Upper lobe of left lung (tissue), 6 donors: ENCODE data around the gene TBX19. TPM values are rescaled to one million over a fixed set of nuclear protein-coding genes. Genes with fewer than 3 reads are reported as not detected.

Experiments used
- ATAC-seq, 2 donors: fragments of 200-7000 bp; cut with Tn5 transposase; one replicate each; pipeline ENCODE4 v1.9.1; 2022; ENCODE audit warnings: mild to moderate bottlenecking in 2 of 2, moderate library complexity in 2 of 2; ENCODE audit not compliant: low FRiP score in 2 of 2
- DNase-seq, 2 donors: peaks; one replicate each; pipeline ENCODE4 v3.0.0-alpha.2; 2019 to 2020
- H3K27ac ChIP-seq, 4 donors: fragments of 200-600 bp; sonication (generic); one replicate each; pipeline ENCODE4 v1.5.1; 2016 to 2019
- H3K27me3 ChIP-seq, 4 donors: fragments of 200-600 bp; sonication (generic); one replicate each; pipeline ENCODE4 v1.5.1; 2017 to 2019
- H3K36me3 ChIP-seq, 4 donors: fragments of 200-600 bp; sonication (generic); one replicate each; pipeline ENCODE4 v1.5.1; 2016 to 2019
- H3K4me1 ChIP-seq, 4 donors: fragments of 200-600 bp; sonication (generic); one replicate each; pipeline ENCODE4 v1.5.1; 2018 to 2019
- H3K4me3 ChIP-seq, 4 donors: fragments of 200-600 bp; sonication (generic); one replicate each; pipeline ENCODE4 v1.5.1; 2017 to 2019; ENCODE audit warnings: mild to moderate bottlenecking in 2 of 4, moderate library complexity in 1 of 4
- H3K9me3 ChIP-seq, 4 donors: fragments of 200-600 bp; sonication (generic); one replicate each; pipeline ENCODE4 v1.5.1; 2018 to 2019
- EP300 ChIP-seq, 4 donors: sonication (generic); formaldehyde crosslinking; IDR thresholded peaks; one replicate each; pipeline ENCODE4 v1.5.1; 2017; ENCODE audit warnings: antibody characterized with exemption in 4 of 4, control low read depth in 2 of 4
- POLR2A ChIP-seq, 4 donors: fragments of 450-650 bp; IDR thresholded peaks; one replicate each; pipeline ENCODE4 v1.5.1; 2016 to 2017; ENCODE audit warnings: antibody characterized with exemption in 4 of 4, mild to moderate bottlenecking in 2 of 4
- POLR2AphosphoS5 ChIP-seq, 2 donors: sonication (generic); formaldehyde crosslinking; IDR thresholded peaks; one replicate each; pipeline ENCODE4 v1.5.1; 2017; ENCODE audit warnings: antibody characterized with exemption in 2 of 2
- WGBS, 2 donors: methylation state at CpG; one replicate each; pipeline ENCODE4 v1.1.5; 2017 to 2018; 5-methylcytosine and 5-hydroxymethylcytosine counted together
- total RNA-seq, 6 donors: library from RNA; depleted of rRNA in 4 of 6; stranded (reverse); fragments of >200 nt in 4 of 6; gene quantifications; one replicate each; pipeline versions ENCODE4 v1.1.0 to v1.2.1, GENCODE V29; 2016 to 2021
- TF ChIP-seq, protein P1 (sequence below), 6 experiments: fragments of 450-650 bp in 4 of 6; fragments of 200-600 bp in 2 of 6; sonication (generic) in 2 of 6; IDR thresholded peaks; one replicate each; pipeline ENCODE4 v1.5.1; 2016 to 2019; ENCODE audit warnings: antibody characterized with exemption in 6 of 6
- donor health status: DM: no; HTN: no; CAD: no; lungs with moderate emphysema.
- donor health status: DM: no; HTN: yes; CAD: no; lungs with severe emphysema.

Gene TBX19
- total RNA-seq, 6 donors from 2014 or later = 0.91 to 6.3 (median 2.4) TPM

DNA sequence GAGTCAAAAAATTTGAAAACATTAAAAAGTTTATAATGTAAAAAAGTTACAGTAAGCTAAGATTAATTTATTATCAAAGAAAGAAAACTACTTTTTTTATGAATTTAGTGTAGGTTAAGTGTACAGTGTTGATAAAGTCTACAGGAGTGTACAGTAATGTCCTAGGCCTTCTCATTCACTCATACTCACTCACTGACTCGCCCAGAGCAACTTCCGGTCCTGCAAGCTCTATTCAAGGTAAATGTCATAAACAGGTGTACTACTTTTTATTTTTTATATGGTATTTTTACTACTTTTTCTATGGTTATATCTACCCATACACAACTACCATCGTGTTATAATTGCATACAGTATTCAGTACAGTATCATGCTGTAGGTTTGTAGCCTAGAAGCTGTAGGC lies 49.6 kb downstream of the TBX19 start:
- Histone ChIP-seq H3K27me3 (no peaks in the 10 kb centered on the region), H3K4me3 (no peak overlapping the region), H3K9me3 (no peaks in the 10 kb centered on the region), H3K4me1 (no peaks in the 10 kb centered on the region), H3K36me3 (no peaks in the 10 kb centered on the region), H3K27ac (no peak overlapping the region)
- TF ChIP-seq POLR2AphosphoS5 (IDR thresholded peaks at IDR 0.05) (no peak), POLR2A (IDR thresholded peaks at IDR 0.05) (no peak), EP300 (IDR thresholded peaks at IDR 0.05) (no peak)
- TF ChIP-seq, protein P1, sequence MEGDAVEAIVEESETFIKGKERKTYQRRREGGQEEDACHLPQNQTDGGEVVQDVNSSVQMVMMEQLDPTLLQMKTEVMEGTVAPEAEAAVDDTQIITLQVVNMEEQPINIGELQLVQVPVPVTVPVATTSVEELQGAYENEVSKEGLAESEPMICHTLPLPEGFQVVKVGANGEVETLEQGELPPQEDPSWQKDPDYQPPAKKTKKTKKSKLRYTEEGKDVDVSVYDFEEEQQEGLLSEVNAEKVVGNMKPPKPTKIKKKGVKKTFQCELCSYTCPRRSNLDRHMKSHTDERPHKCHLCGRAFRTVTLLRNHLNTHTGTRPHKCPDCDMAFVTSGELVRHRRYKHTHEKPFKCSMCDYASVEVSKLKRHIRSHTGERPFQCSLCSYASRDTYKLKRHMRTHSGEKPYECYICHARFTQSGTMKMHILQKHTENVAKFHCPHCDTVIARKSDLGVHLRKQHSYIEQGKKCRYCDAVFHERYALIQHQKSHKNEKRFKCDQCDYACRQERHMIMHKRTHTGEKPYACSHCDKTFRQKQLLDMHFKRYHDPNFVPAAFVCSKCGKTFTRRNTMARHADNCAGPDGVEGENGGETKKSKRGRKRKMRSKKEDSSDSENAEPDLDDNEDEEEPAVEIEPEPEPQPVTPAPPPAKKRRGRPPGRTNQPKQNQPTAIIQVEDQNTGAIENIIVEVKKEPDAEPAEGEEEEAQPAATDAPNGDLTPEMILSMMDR (IDR thresholded peaks at IDR 0.05) = no peak
- WGBS, 2 donors = 84 to 90% methylated on average over 3 of the region's 3 CpGs
- DNase-seq = no peak
- no peak for ATAC-seq

DNA sequence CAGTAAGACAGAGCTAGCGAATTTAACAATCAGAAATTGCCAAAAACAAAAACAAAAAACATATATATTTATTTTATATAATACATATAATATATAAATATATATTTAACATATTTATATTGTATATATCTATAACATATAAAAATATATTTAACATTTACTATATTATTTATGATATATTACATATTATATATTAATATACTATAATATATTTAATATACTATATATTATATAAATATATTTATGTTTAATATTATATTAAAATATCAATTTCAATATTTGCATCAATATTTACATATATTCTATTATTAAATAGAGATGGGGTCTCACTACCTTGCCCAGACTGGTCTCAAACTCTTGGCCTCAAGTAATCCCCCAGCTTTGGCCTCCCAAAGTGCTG lies 50.9 kb downstream of the TBX19 start:
- no peaks in the 10 kb centered on the region for H3K36me3 ChIP-seq
- H3K4me3 ChIP-seq = no peak overlapping the region
- TF ChIP-seq EP300 (IDR thresholded peaks at IDR 0.05) (no peak), POLR2AphosphoS5 (IDR thresholded peaks at IDR 0.05) (no peak), POLR2A (IDR thresholded peaks at IDR 0.05) (no peak)
- TF ChIP-seq, protein P1 (IDR thresholded peaks at IDR 0.05) = no peak
- ATAC-seq = no peak
- no peaks in the 10 kb centered on the region for H3K27me3 ChIP-seq
- 93 to 98% methylated on average over 1 of the region's 1 CpG for WGBS, 2 donors
- H3K27ac ChIP-seq = no peak overlapping the region
- H3K9me3 ChIP-seq = no peaks in the 10 kb centered on the region
- DNase-seq = no peak
- no peaks in the 10 kb centered on the region for H3K4me1 ChIP-seq

DNA sequence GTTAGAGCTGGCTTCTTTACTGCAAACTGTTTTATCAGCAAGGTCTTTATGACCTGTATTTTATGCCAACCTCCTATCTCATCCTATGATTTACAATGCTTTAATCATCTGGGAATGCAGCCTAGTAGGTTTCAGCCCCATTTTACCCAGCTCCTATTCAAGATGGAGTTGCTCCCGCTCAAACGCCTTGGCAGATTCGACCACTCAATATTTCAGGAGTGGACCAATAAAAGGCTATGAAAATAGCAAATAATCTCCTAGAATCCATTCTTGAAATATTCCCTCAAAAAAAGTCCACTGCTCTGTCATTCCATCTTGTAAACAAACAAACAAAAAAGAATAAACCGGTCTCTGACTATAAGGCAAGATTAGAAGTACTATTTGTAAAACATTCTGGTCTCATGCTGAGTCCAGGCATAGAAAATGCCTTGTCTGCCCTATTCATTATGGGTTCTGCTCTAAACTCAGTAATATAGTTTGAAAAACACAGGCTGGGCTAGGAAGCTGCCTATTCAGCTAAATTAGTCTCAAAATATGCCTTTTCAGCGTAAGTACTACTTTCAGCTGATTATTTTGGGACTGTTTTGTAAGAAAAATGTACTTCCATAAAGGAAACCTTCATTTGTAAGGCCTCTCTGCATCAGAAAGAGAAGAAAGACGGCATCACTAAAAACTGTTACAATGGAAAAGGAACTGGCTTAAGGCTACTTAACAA lies 53.0 kb downstream of the TBX19 start:
- no peaks in the 10 kb centered on the region for H3K36me3 ChIP-seq
- H3K27ac ChIP-seq = no peak overlapping the region
- no peak overlapping the region for H3K4me3 ChIP-seq
- TF ChIP-seq, protein P1 (IDR thresholded peaks at IDR 0.05) = no peak
- no peak for TF ChIP-seq POLR2A (IDR thresholded peaks at IDR 0.05)
- TF ChIP-seq EP300 (IDR thresholded peaks at IDR 0.05) = no peak
- TF ChIP-seq POLR2AphosphoS5 (IDR thresholded peaks at IDR 0.05) = no peak
- no peaks in the 10 kb centered on the region for H3K9me3 ChIP-seq
- DNase-seq = no peak
- H3K4me1 ChIP-seq = no peaks in the 10 kb centered on the region
- no peak for ATAC-seq
- WGBS, 2 donors = 58 to 80% methylated on average over 6 of the region's 6 CpGs
- H3K27me3 ChIP-seq = no peaks in the 10 kb centered on the region

DNA sequence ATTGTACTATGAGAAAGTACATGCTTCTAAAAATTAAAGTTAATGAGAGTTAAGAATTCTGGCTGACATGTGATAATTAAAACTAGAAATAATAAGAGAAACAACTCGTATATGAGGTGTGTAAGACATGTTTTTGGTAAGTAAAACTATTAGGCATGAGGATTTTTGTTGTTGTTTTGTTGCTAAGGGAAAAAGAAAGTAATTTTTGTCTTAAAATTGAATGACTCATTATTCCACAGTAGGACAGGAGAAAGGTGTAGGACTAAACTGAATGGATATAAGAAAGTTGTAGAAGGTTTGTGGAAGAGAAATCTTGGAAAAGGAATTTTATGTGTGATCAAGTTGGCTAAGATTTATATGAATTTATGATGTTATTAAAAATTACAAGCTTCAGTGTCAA lies 54.8 kb downstream of the TBX19 start:
- WGBS, 2 donors = 68 to 69% methylated on average over 1 of the region's 1 CpG
- H3K9me3 ChIP-seq = no peaks in the 10 kb centered on the region
- DNase-seq = no peak
- H3K4me1 ChIP-seq = no peaks in the 10 kb centered on the region
- peak in 1 of 2 donors; percentile 32 for ATAC-seq
- no peak overlapping the region for H3K4me3 ChIP-seq
- H3K27ac ChIP-seq = no peak overlapping the region
- H3K27me3 ChIP-seq = no peaks in the 10 kb centered on the region
- H3K36me3 ChIP-seq = no peaks in the 10 kb centered on the region
- TF ChIP-seq POLR2A (IDR thresholded peaks at IDR 0.05) (no peak), POLR2AphosphoS5 (IDR thresholded peaks at IDR 0.05) (no peak), EP300 (IDR thresholded peaks at IDR 0.05) (no peak)
- TF ChIP-seq, protein P1 (IDR thresholded peaks at IDR 0.05) = no peak
